Mesothelial cell of epicardium (in vitro differentiated cells): Measurements from ENCODE around the gene GTF3C1. TPM values are rescaled to one million over a fixed set of nuclear protein-coding genes. Genes with fewer than 3 reads are reported as not detected.

Experiments
- DNase-seq, 2 experiments: peaks; one replicate each; pipeline ENCODE4 v3.0.0; 2021; ENCODE audit warnings: low spot score in 2 of 2; ENCODE audit not compliant: unreplicated experiment in 2 of 2
- H3K27ac Mint-ChIP-seq: 2 replicates; pipeline ENCODE4 v1.8.0; 2021; ENCODE audit warnings: mixed read lengths
- H3K27me3 Mint-ChIP-seq: 2 replicates; pipeline ENCODE4 v1.8.0; 2021; ENCODE audit warnings: low read depth, mixed read lengths
- H3K36me3 Mint-ChIP-seq: 2 replicates; pipeline ENCODE4 v1.8.0; 2021; ENCODE audit warnings: mixed read lengths
- H3K4me1 Mint-ChIP-seq: 2 replicates; pipeline ENCODE4 v1.8.0; 2021; ENCODE audit warnings: mixed read lengths
- H3K4me3 Mint-ChIP-seq: 2 replicates; pipeline ENCODE4 v1.8.0; 2021; ENCODE audit warnings: mild to moderate bottlenecking, moderate library complexity, mixed read lengths
- H3K9me3 Mint-ChIP-seq: 2 replicates; pipeline ENCODE4 v1.8.0; 2021; ENCODE audit warnings: mixed read lengths
- CTCF ChIP-seq: fragments of 200-600 bp; sonication (generic); IDR thresholded peaks from one replicate; pipeline ENCODE4 v1.5.0; 2021; ENCODE audit warnings: antibody characterized with exemption; ENCODE audit not compliant: unreplicated experiment
- total RNA-seq: library from RNA; stranded (reverse); gene quantifications from 3 replicates; pipeline ENCODE4 v1.2.1, GENCODE V29; 2021

Gene GTF3C1
- total RNA-seq, 1 donor from 2014 or later: 131 TPM

GRCh38 chr16:27549464-27549745 is 308 bp downstream of the GTF3C1 start:
- no peak for DNase-seq
- no peaks in the 10 kb centered on the region for H3K27me3 Mint-ChIP-seq
- H3K4me3 Mint-ChIP-seq: peak overlapping the region; percentile 97
- H3K27ac Mint-ChIP-seq: peak overlapping the region; percentile 99
- H3K36me3 Mint-ChIP-seq: peaks cover 9% of the 10 kb centered on the region
- H3K9me3 Mint-ChIP-seq: no peaks in the 10 kb centered on the region
- no peak for TF ChIP-seq CTCF
- H3K4me1 Mint-ChIP-seq: peaks cover 41% of the 10 kb centered on the region

- H3K4me3 Mint-ChIP-seq: peak overlapping the region; percentile 97
- no peaks in the 10 kb centered on the region for H3K27me3 Mint-ChIP-seq
- peaks cover 41% of the 10 kb centered on the region for H3K4me1 Mint-ChIP-seq
- peak overlapping the region; percentile 3 for H3K27ac Mint-ChIP-seq
- no peak for TF ChIP-seq CTCF
- DNase-seq: no peak
- peaks cover 17% of the 10 kb centered on the region for H3K36me3 Mint-ChIP-seq
- H3K9me3 Mint-ChIP-seq: no peaks in the 10 kb centered on the region
Measured at GRCh38 chr16:27547851-27548250, 1.9 kb downstream of the GTF3C1 start.

DNA sequence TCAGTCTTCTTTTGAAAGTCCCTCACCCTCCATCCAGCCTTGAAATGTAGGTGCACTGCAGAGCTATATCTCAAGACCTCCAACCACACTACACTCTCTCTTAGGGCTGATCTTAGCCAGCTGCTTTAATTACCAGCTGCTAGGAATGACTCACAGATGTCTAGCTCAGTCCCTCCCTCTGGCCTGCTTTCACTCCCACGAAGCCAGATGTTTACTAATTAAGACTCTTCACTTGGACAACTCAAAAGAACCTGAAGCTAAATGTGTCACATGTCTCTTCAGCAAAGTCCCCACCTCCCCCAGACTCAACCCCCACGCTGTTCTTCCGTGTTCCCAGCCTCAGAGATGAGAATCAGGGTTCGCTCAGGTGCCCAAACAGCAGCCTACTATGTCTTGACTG is 2.6 kb downstream of the GTF3C1 start:
- no peaks in the 10 kb centered on the region for H3K27me3 Mint-ChIP-seq
- no peak for DNase-seq
- peaks cover 41% of the 10 kb centered on the region for H3K4me1 Mint-ChIP-seq
- no peaks in the 10 kb centered on the region for H3K9me3 Mint-ChIP-seq
- TF ChIP-seq CTCF: no peak
- peak overlapping the region; percentile 43 for H3K4me3 Mint-ChIP-seq
- peaks cover 17% of the 10 kb centered on the region for H3K36me3 Mint-ChIP-seq
- peak overlapping the region; percentile 76 for H3K27ac Mint-ChIP-seq

GRCh38 chr16:27544671-27545070 is 5.0 kb downstream of the GTF3C1 start:
- Mint-ChIP-seq H3K27ac (no peak overlapping the region), H3K4me1 (peaks cover 27% of the 10 kb centered on the region), H3K4me3 (no peak overlapping the region), H3K27me3 (no peaks in the 10 kb centered on the region), H3K36me3 (peaks cover 40% of the 10 kb centered on the region), H3K9me3 (no peaks in the 10 kb centered on the region)
- no peak for TF ChIP-seq CTCF
- no peak for DNase-seq

DNA sequence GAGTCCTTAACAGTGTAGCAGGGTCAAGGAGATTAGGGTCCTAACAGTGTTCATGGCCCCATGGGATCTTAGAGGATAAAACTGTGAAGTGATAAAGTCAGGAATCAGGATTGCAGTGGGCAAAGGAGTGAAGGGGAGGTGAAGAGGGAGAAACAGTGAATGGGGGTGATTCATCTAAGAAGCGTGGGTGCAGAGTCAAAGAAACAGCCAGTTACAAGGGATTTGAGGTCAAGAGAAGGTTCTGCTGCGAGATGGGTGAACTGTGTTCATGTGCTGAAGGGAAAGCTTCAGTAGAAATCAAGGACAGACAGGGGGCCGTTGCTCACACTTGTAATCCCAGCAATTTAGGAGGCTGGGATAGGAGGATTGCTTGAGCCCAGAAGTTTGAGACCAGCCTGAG is 5.9 kb downstream of the GTF3C1 start:
- peaks cover 22% of the 10 kb centered on the region for H3K4me1 Mint-ChIP-seq
- H3K4me3 Mint-ChIP-seq: no peak overlapping the region
- no peak overlapping the region for H3K27ac Mint-ChIP-seq
- no peak for DNase-seq
- no peak for TF ChIP-seq CTCF
- peaks cover 47% of the 10 kb centered on the region for H3K36me3 Mint-ChIP-seq
- no peaks in the 10 kb centered on the region for H3K9me3 Mint-ChIP-seq
- H3K27me3 Mint-ChIP-seq: no peaks in the 10 kb centered on the region

DNA sequence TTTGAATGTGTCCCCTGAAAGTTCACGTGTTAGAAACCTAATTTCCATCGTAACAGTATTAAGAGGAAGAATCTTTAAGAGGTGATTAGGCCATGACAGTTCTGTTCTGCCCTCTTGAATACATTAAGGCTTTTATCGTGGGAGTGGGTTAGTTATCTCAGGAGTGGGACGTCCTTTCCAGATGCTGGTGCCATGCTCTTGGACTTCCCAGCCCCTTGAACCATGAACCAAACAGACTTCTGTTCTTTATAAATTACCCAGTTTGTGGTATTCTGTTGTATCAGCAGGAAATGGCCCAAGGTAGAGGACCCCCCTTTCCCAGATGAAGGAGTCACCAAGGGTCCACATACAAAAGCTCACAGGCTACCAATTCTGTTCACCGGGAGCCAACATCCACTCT is 10.1 kb downstream of the GTF3C1 start:
- no peak for DNase-seq
- Mint-ChIP-seq H3K36me3 (peaks cover 68% of the 10 kb centered on the region), H3K9me3 (no peaks in the 10 kb centered on the region), H3K4me1 (no peaks in the 10 kb centered on the region), H3K4me3 (no peak overlapping the region), H3K27ac (no peak overlapping the region), H3K27me3 (no peaks in the 10 kb centered on the region)
- no peak for TF ChIP-seq CTCF
